AG09309 (cell line): Measurements from ENCODE around the gene ARG1.

ENCODE experiments used
- DNase-seq: peaks from one replicate; pipeline ENCODE4 v3.0.0-alpha.2; 2010; ENCODE audit warnings: low read depth
- H3K4me3 ChIP-seq: 2 replicates; pipeline ENCODE4 v1.5.1; 2011; ENCODE audit warnings: mild to moderate bottlenecking, low read depth, low read length, moderate library complexity; ENCODE audit not compliant: control insufficient read depth
- CTCF ChIP-seq: IDR thresholded peaks from 2 replicates; pipeline ENCODE4 v1.5.1; 2011; ENCODE audit warnings: mild to moderate bottlenecking, low read depth, low read length, inconsistent platforms; ENCODE audit not compliant: insufficient read depth, control insufficient read depth; ENCODE audit errors: missing control alignments

ARG1 gene

DNA sequence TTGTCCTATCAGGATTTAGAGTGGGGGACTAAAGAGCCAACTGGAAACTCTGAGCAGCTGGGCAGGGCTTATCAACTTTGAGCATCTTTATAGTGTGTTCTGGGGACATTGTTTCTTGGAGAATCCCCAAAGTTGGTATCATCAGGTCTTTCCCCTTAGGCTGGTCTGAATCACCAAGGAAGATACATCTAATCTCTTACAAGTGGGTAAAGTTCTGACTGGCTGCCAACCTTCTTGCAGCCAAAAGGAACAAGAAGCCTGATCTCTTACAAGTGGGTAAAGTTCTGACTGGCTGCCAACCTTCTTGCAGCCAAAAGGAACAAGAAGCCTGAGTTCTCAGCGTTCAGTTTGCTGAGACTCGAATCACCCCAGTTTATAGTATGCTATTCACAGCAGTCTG, 56.6 kb downstream of the ARG1 start:
- no peak overlapping the region for H3K4me3 ChIP-seq
- no peak for DNase-seq
- no peak for TF ChIP-seq CTCF

DNA sequence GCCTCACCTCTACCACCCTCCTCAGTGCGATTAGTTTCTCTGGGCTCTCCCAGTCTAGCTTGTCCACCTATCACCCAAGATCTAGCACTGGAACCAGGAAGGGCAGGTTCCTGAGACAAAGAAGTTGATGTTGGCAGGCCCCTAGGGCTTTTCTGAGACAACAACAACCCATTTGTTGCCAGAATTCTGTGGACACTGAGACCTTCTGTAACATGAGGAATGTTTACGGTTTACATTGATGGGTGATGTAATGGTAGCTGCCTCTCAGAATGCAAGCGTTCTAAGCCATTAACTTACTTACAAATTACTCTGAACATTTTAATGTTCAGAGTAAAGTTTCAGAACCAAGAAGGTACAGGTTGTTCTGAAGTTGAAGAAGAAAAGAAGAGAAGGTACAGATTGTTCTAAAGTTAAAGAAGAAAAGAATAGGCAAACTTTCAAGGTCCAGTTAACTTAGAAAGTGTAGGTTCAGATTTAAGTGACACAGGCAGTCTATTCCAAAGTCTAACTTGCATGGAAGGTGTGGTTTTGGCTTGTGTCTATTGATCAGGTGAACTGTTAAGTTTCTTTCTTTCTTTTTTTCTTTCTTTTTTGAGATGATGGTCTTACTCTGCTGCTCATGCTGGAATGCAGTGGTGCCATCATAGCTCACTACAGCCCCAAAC, 58.7 kb downstream of the ARG1 start:
- no peak for TF ChIP-seq CTCF
- no peak for DNase-seq
- H3K4me3 ChIP-seq = no peak overlapping the region
